Pancreas (tissue), 10 donors: Measurements from ENCODE around the gene CLDN3. TPM values are rescaled to one million over a fixed set of nuclear protein-coding genes. Genes with fewer than 3 reads are reported as not detected.

Experiments used
- ATAC-seq, 4 donors: fragments of 200-7000 bp; cut with Tn5 transposase; one replicate each; pipeline versions ENCODE4 v1.8.0 to v1.9.1; 2020; ENCODE audit warnings: mild to moderate bottlenecking in 4 of 4, moderate library complexity in 4 of 4
- DNase-seq, 6 donors: peaks; one replicate each; pipeline ENCODE4 v3.0.0-alpha.2; 2020
- FAIRE-seq: peaks from 2 replicates; lab custom pipeline; 2012; peaks lifted over from hg19 to GRCh38; lab: Jason Lieb, UNC
- H3K27ac ChIP-seq, 4 donors: fragments of 200-600 bp; sonication (generic); 1 replicate in 3 of 4; 2 replicates in 1 of 4; pipeline versions ENCODE4 v1.5.0 to v1.8.0; 2020
- H3K27me3 ChIP-seq, 4 donors: fragments of 200-600 bp; one replicate each; pipeline ENCODE4 v1.8.0; 2021
- H3K36me3 ChIP-seq, 3 donors: fragments of 200-600 bp; sonication (generic) in 1 of 3; one replicate each; pipeline versions ENCODE4 v1.5.0 to v1.8.0; 2020 to 2021
- H3K4me1 ChIP-seq, 3 donors: fragments of 200-600 bp; one replicate each; pipeline ENCODE4 v1.8.0; 2021
- H3K4me3 ChIP-seq, 4 donors: fragments of 200-600 bp; sonication (generic) in 2 of 4; one replicate each; pipeline versions ENCODE4 v1.5.0 to v1.8.0; 2020 to 2021
- H3K9me3 ChIP-seq, 4 donors: fragments of 200-600 bp; one replicate each; pipeline ENCODE4 v1.8.0; 2021
- CTCF ChIP-seq, 4 donors: fragments of 200-600 bp; sonication (generic) in 3 of 4; IDR thresholded peaks; one replicate each; pipeline versions ENCODE4 v1.5.0 to v1.8.0; 2021; ENCODE audit warnings: antibody characterized with exemption in 4 of 4
- WGBS, 2 donors: extraction: QIAGEN DNeasy Blood & Tissue Kit; methylation state at CpG; one replicate each; pipeline ENCODE4 v1.1.7; 2013; 5-methylcytosine and 5-hydroxymethylcytosine counted together
- intact Hi-C, 3 donors: fragments of 100-400 bp; cut with DNase I; formaldehyde crosslinking; loops; one replicate each; pipeline versions ENCODE4 v1.11.1 to v1.14.2; 2022
- polyA plus RNA-seq, 2 donors: library from polyadenylated mRNA; stranded (reverse); fragments of 200-250 nt; gene quantifications; one replicate each; pipeline ENCODE4 v1.2.3, GENCODE V29; 2013
- total RNA-seq, 6 donors: library from RNA; stranded (reverse); fragmentation: NEBNext Ultra II Directional in 4 of 6; extraction: Animal tissue kit (Norgen Biotek cat#: 25700) in 4 of 6; gene quantifications; one replicate each; pipeline versions ENCODE4 v1.2.1 to v1.2.4, GENCODE V29; 2021 to 2023
- donor health status: healthy with polysubstance abuse.
- donor health status: DM: no; HTN: no; CAD: no; lungs with moderate emphysema.
- donor health status: DM: no; HTN: no; CAD: no.
- donor health status: control.
- donor health status: control.
- donor health status: Bipolar disorder and iron deficiency.
- donor health status: DM: yes; HTN: yes; CAD: no.
- donor health status: DM: no; HTN: no; CAD: no.
- donor health status: DM: no; HTN: no; CAD: no.
- donor health status: DM: yes; HTN: yes; CAD: no.

The CLDN3 gene
- total and polyA plus RNA-seq, 8 donors: 42.9 to 122 (median 53.1) TPM

GRCh38 chr7:73762659-73762999 is 7.4 kb downstream of the CLDN3 start:
- TF ChIP-seq CTCF (IDR thresholded peaks at IDR 0.05): no peak
- H3K36me3 ChIP-seq: no peaks in the 10 kb centered on the region
- H3K4me1 ChIP-seq: peaks cover 6 to 19% (median 18%) of the 10 kb centered on the region in 3 donors
- no peak overlapping the region for H3K4me3 ChIP-seq
- H3K27ac ChIP-seq: no peak overlapping the region
- H3K27me3 ChIP-seq: no peaks in the 10 kb centered on the region
- intact Hi-C loops: no loop called here
- no peak for ATAC-seq
- FAIRE-seq: no peak
- H3K9me3 ChIP-seq: no peaks in the 10 kb centered on the region
- DNase-seq: no peak
- WGBS, 2 donors: 80 to 81% methylated on average over 1 of the region's 1 CpG

- Histone ChIP-seq H3K4me3 (no peak overlapping the region), H3K27me3 (no peaks in the 10 kb centered on the region), H3K27ac (no peak overlapping the region), H3K9me3 (no peaks in the 10 kb centered on the region), H3K4me1 (peaks cover 6 to 19% (median 18%) of the 10 kb centered on the region in 3 donors), H3K36me3 (no peaks in the 10 kb centered on the region)
- WGBS, 2 donors: 61 to 67% methylated on average over 7 to 8 of the region's 8 CpGs
- peak in 1 of 4 donors; percentile 5 for ATAC-seq
- peak in 2 of 6 donors; percentile 26 to 67 for DNase-seq
- no peak for TF ChIP-seq CTCF (IDR thresholded peaks at IDR 0.05)
- intact Hi-C loops: no loop called here
- FAIRE-seq: no peak
Measured at GRCh38 chr7:73761854-73762658, 8.0 kb downstream of the CLDN3 start.

- intact Hi-C loops: no loop called here
- peak; percentile 88 to 92 (median 90) for ATAC-seq
Measured at GRCh38 chr7:73758581-73759138, 11.4 kb downstream of the CLDN3 start.

GRCh38 chr7:73749931-73750776 is 19.9 kb downstream of the CLDN3 start:
- no peak for DNase-seq
- Histone ChIP-seq H3K27me3 (no peaks in the 10 kb centered on the region), H3K4me3 (no peak overlapping the region), H3K4me1 (peaks cover 14 to 29% (median 22%) of the 10 kb centered on the region in 3 donors), H3K27ac (peak overlapping the region; percentile 26 to 55 (median 44)), H3K36me3 (no peaks in the 10 kb centered on the region), H3K9me3 (no peaks in the 10 kb centered on the region)
- ATAC-seq: peak in 1 of 4 donors; percentile 10
- WGBS, 2 donors: 28% methylated on average over 16 of the region's 16 CpGs
- no peak for TF ChIP-seq CTCF (IDR thresholded peaks at IDR 0.05)
- intact Hi-C loops: no loop called here
- FAIRE-seq: no peak

More at GRCh38 chr7:73758581-73759138, 11.4 kb downstream of the CLDN3 start:
- no peak for FAIRE-seq
- Histone ChIP-seq H3K9me3 (no peaks in the 10 kb centered on the region), H3K4me3 (no peak overlapping the region), H3K27me3 (no peaks in the 10 kb centered on the region), H3K27ac (peak overlapping the region; percentile 42 to 87 (median 80)), H3K36me3 (no peaks in the 10 kb centered on the region), H3K4me1 (peaks cover 6 to 19% (median 18%) of the 10 kb centered on the region in 3 donors)
- TF ChIP-seq CTCF (IDR thresholded peaks at IDR 0.05): no peak
- WGBS, 2 donors: 17 to 23% methylated on average over 7 of the region's 7 CpGs
- peak; percentile 65 to 86 (median 78) for DNase-seq
